HG03460 (cell line): ENCODE results near the gene SLC2A8.
A peak's percentile ranks its signal among the peaks of the same experiment; 100 is the strongest.

Experiments
- ATAC-seq: cut with Tn5 transposase; IDR thresholded peaks from one replicate; pipeline ENCODE4 v1.9.1; 2021; ENCODE audit not compliant: unreplicated experiment

Gene SLC2A8

GRCh38 chr9:127380479-127380878 is 16.5 kb upstream of the SLC2A8 start:
- ATAC-seq: no peak

GRCh38 chr9:127382541-127382940 is 14.4 kb upstream of the SLC2A8 start:
- ATAC-seq: no peak

DNA sequence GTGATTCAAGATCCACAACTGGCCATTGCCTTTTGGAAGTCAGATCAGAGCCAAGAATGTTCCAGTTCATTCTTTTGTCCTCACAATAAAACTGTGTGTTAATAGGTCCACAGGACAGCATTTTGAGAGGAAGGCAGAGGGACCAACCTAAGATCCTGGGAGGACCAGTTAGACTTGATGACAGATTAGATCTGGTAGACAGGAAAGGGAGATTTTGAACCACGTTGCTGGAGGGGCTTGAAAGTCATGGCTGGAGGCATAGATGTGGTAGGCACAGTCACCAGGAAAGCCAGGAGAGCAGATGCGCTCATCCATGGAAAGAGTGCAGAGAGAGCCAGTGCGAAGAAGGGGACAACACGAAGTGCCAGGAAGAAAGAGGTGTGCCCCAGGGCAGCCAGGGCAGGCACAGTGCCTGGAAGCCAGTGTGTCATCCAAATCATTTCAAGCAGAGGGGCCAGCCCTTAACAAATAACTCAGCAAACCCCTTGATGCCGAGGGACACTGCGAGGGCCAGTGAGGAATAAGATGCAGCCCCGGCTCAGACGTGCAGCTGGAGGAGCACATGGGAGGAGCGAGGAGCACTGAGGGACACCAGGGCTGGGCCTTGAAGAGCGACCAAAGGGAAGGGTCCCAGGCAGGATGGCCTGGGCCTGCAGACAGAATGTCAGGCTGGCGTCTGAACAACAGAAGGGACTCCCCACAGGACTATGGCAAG is 12.8 kb upstream of the SLC2A8 start:
- no peak for ATAC-seq

DNA sequence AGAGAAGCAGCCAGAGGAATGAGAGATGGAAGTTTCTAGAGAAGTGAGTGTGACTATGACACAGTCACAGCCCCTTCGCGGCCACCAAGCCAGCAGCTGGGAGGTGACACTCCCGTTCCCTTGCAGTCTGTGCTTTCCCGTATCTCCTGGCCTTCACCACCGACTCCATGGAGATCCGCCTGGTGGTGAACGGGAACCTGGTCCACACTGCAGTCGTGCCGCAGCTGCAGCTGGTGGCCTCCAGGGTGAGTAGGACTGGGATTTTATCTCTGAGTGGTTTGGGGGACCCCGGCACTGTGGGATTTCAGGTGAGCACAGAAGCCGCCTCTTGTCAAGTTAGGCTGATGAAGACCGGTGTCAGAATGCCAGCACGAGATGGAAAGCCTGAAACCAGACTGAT is 12.1 kb upstream of the SLC2A8 start:
- no peak for ATAC-seq

DNA sequence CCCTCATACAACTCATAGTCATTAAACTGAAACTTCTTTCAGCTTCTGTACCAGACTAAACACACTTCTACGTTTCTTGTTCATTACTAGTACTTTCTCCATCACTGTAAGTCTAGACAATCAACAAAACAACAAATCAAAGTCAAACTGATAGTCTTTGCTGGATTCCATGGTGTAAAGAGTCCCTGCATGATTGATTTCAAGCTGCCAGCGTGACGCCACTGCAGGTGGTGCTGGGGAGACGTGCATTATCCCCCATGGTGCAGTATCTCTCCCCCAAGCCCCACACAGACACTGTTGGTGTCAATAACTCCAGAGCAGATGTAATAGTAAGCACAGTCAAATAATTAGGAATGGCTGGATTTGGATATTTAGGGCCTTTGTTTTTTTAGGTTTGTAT is 10.7 kb upstream of the SLC2A8 start:
- ATAC-seq: no peak

GRCh38 chr9:127386981-127387380 is 10.0 kb upstream of the SLC2A8 start:
- no peak for ATAC-seq

- peak; percentile 80 for ATAC-seq
Observed at GRCh38 chr9:127388037-127388855, 8.7 kb upstream of the SLC2A8 start.

DNA sequence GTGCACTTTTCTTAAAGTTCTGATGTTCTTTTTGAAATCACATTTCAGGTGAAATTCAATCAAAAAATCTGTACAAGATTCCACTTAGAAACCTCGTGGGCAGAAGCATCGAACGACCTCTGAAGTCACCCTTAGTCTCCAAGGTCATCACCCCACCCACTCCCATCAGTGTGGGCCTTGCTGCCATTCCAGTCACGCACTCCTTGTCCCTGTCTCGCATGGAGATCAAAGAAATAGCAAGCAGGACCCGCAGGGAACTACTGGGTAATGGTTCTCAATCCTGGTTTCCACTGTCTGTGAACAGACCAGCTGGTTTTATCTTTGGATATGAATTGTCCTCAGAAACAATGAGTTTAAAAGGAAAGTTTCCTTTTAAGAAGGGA is 8.1 kb upstream of the SLC2A8 start:
- ATAC-seq: no peak

- no peak for ATAC-seq
Observed at GRCh38 chr9:127389381-127390247, 7.4 kb upstream of the SLC2A8 start.

- ATAC-seq: no peak
Observed at GRCh38 chr9:127390248-127390545, 6.8 kb upstream of the SLC2A8 start.

- ATAC-seq: no peak
Observed at GRCh38 chr9:127390563-127390962, 6.4 kb upstream of the SLC2A8 start.

DNA sequence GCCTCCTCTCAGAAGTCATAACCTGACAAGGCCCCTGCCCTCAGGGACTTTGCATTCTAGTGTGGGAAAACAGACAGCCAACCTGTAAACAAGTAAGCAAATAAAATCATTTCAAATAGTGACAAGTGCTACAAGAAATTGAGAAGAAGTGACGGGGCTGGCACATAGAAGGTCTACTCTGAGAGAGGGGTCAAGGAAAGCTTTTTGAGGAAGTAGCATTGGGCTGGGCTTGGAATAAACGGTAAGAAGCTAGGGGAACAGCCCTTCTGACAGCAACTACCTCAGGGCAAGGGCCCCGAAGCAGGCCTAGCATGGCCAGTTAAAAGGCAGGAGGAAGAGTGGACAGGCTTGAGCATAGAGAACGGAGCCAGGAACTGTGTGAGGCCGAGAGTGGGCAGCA is 4.8 kb upstream of the SLC2A8 start:
- no peak for ATAC-seq

DNA sequence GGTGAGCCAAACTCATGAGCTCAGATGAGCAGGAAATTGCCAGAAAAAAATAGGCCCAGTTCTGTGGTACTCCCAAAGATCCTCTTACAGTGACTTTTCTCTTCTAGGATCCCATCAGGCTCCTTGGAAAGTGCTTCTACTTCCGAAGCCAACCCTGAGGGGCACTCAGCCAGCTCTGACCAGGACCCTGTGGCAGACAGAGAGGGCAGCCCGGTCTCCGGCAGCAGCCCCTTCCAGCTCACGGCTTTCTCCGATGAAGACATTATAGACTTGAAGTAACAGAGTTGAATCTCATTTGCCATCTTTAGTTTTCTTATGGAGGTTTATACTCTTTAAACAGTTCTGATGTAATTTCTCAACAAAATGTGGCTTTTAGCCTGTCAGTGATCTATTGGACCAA is 4.0 kb upstream of the SLC2A8 start:
- no peak for ATAC-seq

GRCh38 chr9:127393645-127394044 is 3.3 kb upstream of the SLC2A8 start:
- no peak for ATAC-seq

- no peak for ATAC-seq
Observed at GRCh38 chr9:127395497-127396252, 1.3 kb upstream of the SLC2A8 start.

DNA sequence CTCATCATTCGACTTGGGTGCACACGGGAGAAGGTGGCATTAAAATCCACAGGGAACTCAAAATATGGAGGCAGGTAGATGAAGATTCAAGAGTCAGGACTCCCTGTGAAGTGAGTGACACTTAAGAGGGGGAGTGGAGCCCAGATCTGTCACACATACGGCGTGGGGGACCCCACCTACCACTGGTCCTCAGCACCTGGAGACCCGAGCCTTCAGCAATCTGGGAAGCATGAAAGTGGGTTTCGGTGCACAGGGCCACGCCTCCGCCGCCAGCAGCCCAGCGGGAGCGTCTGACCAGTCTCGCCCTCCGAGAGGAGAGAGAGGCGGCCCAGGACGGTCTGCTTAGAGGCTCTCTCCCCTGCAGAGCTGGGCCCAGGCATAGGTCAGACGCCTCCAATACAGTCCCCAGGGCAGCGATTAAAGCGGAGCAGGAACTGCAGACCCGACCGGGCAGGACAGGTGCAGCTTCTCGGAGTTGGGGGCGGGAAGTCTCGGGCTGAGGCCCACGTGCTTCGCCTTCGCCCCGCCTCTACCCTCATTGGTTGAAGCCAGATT is 639 bp upstream of the SLC2A8 start:
- ATAC-seq: no peak

DNA sequence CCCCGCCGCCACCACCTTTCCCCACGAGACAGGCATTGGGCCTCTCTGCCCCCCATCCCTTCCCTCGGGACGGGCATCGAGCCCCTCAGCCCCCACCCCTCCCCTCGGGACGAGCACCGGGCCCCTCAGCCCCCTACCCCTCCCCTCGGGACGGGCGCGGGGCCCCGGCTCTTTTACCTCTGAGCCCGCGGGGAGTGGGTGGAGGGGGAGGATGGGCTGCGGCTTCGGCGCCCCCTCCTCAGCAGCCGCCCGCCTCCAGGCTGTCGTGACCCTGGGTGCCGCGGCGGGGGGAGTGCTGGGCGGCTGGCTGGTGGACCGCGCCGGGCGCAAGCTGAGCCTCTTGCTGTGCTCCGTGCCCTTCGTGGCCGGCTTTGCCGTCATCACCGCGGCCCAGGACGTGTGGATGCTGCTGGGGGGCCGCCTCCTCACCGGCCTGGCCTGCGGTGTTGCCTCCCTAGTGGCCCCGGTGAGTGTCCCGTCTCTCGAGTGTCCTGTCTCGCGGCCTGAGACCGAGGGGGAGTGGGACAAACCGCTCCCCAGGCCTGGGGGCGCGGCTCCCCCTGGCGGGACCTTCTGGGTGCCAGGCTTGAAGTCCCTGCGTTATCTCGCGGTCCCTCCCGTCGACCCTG is 791 bp downstream of the SLC2A8 start:
- no peak for ATAC-seq

DNA sequence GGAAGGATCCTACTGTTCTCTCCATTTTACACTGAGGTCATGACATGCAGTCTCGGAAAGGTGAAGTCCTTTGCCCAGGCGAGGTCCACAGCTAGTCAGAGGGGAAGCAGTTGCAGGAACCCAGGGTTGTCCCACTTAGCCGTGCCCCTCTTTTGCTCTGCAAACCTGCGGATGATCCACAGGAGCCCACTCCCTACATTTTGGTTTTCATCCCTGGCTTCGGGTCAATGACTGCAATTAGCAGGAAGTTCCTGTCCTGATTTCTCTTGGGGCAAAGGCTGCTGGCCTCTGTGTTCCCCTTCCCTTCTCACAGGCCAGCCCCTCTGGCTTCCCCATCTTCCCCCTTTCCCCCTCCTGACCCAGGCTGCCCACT is 1.3 kb downstream of the SLC2A8 start:
- ATAC-seq: no peak

GRCh38 chr9:127398715-127399400 is 1.9 kb downstream of the SLC2A8 start:
- no peak for ATAC-seq

DNA sequence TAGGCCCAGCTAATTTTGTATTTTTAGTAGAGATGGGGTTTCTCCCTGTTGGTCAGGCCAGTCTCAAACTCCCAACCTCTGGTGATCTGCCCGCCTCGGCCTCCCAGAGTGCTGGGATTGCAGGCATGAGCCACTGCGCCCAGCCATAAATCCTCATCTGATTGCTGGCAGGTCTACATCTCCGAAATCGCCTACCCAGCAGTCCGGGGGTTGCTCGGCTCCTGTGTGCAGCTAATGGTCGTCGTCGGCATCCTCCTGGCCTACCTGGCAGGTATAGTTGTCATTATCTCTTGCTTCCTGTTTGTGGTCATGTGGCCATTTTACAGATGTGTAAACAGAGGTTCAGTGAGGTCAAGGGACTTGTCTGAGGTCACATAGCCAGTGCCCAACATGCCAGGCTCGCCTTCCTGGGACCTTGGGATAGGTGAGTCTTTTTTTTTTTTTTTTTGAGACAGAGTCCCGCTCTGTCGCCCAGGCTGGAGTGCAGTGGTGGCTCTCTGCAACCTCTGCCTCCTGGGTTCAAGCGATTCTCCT is 2.8 kb downstream of the SLC2A8 start:
- no peak for ATAC-seq
